Activated CD4-positive, alpha-beta T cell treated with anti-CD3 and anti-CD28 coated beads, Interleukin-2, amount 50 U/mL, for 4 hours (primary cell): ENCODE measurements around the gene CNNM3.
A peak's percentile ranks its signal among the peaks of the same experiment; 100 is the strongest.

ENCODE experiments used
- DNase-seq, 2 experiments: peaks; one replicate each; pipeline ENCODE4 v3.0.0-alpha.2; 2020

Gene CNNM3

GRCh38 chr2:96866149-96866548 is 50.1 kb downstream of the CNNM3 start:
- DNase-seq = no peak

- no peak for DNase-seq
These were observed 50.5 kb downstream of the CNNM3 start for GRCh38 chr2:96866586-96866985.

DNA sequence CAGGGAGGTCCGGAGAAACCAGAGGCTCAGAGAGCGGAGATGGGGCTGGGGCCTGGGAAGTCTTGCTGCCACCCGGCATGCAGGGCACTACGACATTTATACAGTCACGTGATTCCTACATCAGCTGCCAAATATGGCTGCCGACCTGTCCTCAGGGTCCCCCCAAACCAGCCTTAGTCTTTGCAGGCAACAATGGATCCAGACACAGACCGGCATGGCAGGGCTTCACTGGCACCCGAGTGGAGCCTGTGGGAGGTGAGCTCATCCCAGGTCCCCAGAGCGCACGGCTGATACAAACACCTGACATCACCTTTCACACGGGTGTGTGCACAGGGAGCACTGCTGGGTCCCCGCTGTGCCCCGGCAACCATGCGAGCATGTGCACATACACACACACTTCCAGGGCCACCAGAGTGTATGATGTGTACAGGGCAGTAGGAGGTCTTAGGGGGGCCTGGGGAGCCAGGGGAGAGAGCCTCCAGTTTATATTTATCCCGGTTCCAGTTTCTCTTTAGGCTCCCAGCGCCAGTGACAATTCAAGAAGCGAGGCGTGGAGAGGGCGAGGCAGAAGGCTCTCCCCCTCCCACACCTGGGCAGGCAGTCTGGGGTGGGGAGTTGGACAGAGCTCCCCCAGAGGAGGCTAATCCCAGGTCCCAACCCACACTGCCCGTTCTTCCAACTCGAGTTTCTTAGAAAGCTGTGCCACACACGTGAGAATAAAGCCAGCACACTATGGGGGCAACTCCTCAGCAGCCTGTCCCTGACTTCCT is 51.1 kb downstream of the CNNM3 start:
- no peak for DNase-seq

GRCh38 chr2:96867756-96868554 is 51.9 kb downstream of the CNNM3 start:
- no peak for DNase-seq

DNA sequence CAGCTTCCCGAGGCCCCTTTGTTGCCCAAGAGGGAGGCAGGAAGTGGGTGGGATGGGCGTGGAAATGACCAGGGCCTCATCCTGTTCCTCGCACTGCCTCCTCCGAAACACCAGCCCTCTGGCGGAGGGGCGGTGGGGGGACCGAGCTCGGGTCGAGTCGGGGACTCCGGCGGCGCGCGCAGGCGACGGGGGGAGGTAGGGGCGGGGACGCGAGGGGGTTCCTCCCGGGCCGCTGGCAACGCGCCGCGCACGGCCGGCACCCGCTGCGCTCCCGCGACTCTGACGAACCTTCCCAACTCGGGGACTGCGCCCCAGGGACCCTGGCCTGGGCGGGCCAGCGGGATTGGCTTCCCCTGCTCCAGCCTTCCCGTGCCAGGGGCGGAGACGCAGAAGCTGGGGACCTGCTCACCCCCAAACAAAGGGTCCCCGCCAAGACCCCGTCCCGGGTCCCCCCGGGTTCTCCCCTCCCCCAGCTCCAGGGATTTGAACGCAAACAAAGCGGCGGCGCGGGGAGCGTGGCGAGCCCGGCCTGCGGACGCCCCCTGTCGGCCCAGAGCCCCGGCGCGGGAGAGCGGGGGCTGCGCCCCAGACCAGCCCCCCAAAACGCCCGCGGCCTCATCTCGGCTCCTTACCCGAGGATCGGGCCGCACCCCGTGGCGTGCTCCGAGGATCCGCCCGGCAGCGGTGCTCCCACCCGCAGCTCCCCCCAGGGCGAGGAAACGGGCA is 52.6 kb downstream of the CNNM3 start:
- DNase-seq = peak; percentile 26 to 35

GRCh38 chr2:96869281-96869821 is 53.3 kb downstream of the CNNM3 start:
- no peak for DNase-seq

- peak; percentile 44 to 50 for DNase-seq
These were observed 54.0 kb downstream of the CNNM3 start, which contains the start of gene SEMA4C for GRCh38 chr2:96869822-96870625. TSS of gene SEMA4C (minus strand) at chr2:96870080. CDS start at chr2:96867886, 2,194 bp downstream.

GRCh38 chr2:96870626-96871255 is 54.7 kb downstream of the CNNM3 start:
- peak; percentile 52 to 54 for DNase-seq

DNA sequence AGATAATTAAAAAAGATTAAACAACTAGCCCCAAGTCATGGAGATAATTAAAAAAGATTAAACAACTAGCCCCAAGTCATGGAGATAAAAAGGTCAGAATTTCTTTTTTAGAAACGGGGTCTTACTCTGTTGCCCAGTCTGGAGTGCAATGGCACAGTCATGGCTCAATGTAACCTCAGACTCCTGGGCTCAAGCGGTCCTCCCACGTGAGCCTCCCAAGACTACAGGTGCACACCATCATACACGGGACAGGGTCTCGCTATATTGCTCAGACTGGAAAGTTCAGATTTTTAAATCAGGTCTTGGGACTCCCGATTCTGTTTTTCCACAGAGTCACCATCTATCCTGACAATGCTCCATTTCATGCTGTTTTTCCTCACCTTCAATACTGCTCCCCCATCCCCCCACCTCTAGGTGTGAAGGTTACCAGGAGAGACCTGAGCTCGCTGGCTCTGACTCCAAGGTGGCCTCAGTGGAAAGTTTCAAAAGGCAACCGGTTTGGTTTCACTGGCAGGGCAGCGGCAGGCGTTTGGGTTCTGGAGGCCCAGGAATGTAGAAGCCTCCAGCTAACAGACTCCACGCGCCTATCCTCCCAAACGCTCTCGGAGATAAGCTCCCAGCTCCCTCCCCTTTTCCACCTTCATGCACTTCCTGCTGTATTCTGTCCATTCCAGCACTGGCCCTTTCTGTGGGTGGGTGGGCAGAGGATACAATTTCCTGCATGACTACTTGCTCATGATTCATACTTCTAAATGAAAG is 56.7 kb downstream of the CNNM3 start:
- no peak for DNase-seq

DNA sequence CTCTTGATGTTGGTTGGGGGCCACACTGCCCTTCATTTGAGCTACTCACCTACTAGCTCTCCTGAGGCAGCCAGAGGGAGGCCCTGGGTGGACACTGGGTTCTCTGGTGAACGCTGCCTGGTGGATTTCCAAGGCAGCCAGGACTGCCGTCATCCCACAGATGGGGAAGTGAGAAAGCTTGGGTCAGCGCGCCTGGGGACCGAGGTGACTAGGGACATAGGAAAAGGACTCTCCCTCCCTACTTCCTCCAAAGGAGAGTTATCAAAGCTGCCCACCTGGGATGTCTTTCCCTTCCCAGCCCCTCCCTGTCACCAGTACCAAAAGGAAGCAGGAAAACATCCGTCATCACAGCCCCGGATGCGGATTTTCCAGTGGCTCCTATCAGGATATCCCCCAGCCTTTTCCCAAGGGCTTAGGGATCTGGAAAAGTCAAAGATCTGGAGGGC is 57.6 kb downstream of the CNNM3 start:
- no peak for DNase-seq

DNA sequence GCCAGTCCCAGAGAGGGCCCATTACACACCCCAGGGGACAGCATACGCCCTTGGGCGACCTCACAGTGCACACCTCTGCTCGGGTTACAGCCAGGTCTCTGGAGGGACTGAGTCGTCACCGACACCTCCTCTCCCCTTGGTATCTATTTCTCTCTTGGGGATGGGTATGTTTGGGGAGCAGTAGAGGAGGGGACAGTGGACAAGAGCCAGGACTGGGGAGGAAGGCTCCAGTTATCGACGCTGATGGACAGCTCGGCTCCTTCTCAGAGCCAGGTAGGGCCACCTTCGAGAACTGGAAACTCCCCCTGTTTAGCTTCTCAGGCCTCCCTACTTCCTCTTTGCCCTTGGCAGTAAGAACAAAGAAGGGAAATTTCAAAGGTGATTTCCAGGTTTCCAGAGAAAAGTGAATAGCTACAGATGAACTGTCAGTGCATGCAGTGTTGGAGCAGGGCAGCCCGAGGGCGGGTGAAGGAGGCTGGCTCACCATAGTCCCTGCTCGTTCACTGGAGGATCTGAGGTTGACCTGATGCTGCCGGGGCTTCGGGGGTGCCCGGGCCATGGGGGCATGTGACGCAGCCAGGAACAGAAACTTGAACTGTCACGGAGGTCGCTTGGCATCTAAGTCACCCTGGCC is 58.2 kb downstream of the CNNM3 start:
- DNase-seq = no peak

GRCh38 chr2:96875498-96876268 is 59.6 kb downstream of the CNNM3 start:
- DNase-seq = no peak

- no peak for DNase-seq
These were observed 60.4 kb downstream of the CNNM3 start for GRCh38 chr2:96876269-96877041.

- no peak for DNase-seq
These were observed 61.0 kb downstream of the CNNM3 start for GRCh38 chr2:96877042-96877451.

DNA sequence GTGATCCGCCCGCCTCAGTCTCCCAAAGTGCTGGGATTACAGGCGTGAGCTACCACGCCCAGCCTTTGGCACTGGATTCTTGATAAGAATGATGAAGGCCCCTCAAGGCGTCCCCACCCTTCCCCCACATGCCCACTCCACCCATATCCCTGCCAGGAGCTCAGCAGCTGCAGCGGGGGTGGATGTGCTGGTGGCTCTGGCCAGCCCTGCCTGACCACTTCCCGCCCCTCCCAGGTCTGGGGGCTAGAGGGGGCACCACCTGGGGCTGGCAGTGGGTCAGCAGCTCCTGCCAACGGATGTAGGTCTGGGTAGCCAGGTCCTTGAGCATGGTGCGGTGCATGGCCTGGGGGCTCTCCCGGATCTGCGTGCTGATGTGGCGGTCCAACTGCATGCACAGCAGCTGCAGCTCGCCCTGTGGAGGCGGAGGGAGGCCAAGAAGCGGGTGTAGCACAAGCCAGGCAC is 61.6 kb downstream of the CNNM3 start:
- DNase-seq = no peak

- DNase-seq = no peak
These were observed 62.1 kb downstream of the CNNM3 start for GRCh38 chr2:96878171-96878570.

DNA sequence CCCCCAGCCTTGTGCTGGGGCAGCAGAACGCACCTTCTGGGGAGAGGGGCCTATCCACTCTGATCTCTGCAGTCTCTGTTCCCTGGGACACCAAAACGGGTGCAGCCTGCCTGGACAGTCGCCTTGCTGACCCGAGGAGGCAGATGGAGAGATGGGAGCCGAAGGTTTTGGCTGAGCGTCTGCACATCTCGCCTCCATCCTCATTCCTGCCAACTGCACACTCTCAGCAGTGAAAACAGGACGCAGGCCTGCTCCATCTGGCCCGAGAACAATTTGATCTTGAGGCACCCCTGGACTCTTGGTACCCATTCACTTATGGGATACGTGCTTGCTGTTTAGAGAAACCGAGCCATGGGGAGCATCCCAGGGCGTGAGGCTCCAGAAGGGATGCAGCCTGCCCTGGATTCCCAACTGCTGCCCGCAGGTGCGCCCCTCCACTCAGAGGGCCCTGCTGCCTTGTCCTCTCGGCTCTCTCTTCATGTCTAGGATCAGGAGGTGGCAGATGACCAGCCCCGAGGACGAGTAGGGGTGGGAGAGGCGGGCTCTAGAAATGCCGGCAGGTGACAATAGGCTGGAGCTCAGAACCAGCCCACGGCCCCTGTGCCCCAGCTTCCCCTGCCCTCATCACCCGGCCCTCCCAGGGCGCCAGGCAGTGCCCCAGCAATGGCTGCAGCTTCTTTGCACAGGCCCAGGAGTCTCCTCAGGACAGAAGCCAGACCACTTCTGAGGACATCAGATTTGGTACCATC is 62.9 kb downstream of the CNNM3 start:
- DNase-seq = no peak

GRCh38 chr2:96879545-96880040 is 63.5 kb downstream of the CNNM3 start:
- DNase-seq = no peak
